Upper lobe of left lung (tissue), 6 donors: ENCODE measurements around the gene EPGN. TPM values are rescaled to one million over a fixed set of nuclear protein-coding genes. Genes with fewer than 3 reads are reported as not detected.

Experiments used
- ATAC-seq, 2 donors: fragments of 200-7000 bp; cut with Tn5 transposase; one replicate each; pipeline ENCODE4 v1.9.1; 2022; ENCODE audit warnings: mild to moderate bottlenecking in 2 of 2, moderate library complexity in 2 of 2; ENCODE audit not compliant: low FRiP score in 2 of 2
- DNase-seq, 2 donors: peaks; one replicate each; pipeline ENCODE4 v3.0.0-alpha.2; 2019 to 2020
- H3K27ac ChIP-seq, 4 donors: fragments of 200-600 bp; sonication (generic); one replicate each; pipeline ENCODE4 v1.5.1; 2016 to 2019
- H3K27me3 ChIP-seq, 4 donors: fragments of 200-600 bp; sonication (generic); one replicate each; pipeline ENCODE4 v1.5.1; 2017 to 2019
- H3K36me3 ChIP-seq, 4 donors: fragments of 200-600 bp; sonication (generic); one replicate each; pipeline ENCODE4 v1.5.1; 2016 to 2019
- H3K4me1 ChIP-seq, 4 donors: fragments of 200-600 bp; sonication (generic); one replicate each; pipeline ENCODE4 v1.5.1; 2018 to 2019
- H3K4me3 ChIP-seq, 4 donors: fragments of 200-600 bp; sonication (generic); one replicate each; pipeline ENCODE4 v1.5.1; 2017 to 2019; ENCODE audit warnings: mild to moderate bottlenecking in 2 of 4, moderate library complexity in 1 of 4
- H3K9me3 ChIP-seq, 4 donors: fragments of 200-600 bp; sonication (generic); one replicate each; pipeline ENCODE4 v1.5.1; 2018 to 2019
- CTCF ChIP-seq, 6 experiments: fragments of 450-650 bp in 4 of 6; fragments of 200-600 bp in 2 of 6; sonication (generic) in 2 of 6; IDR thresholded peaks; one replicate each; pipeline ENCODE4 v1.5.1; 2016 to 2019; ENCODE audit warnings: antibody characterized with exemption in 6 of 6
- EP300 ChIP-seq, 4 donors: sonication (generic); formaldehyde crosslinking; IDR thresholded peaks; one replicate each; pipeline ENCODE4 v1.5.1; 2017; ENCODE audit warnings: antibody characterized with exemption in 4 of 4, control low read depth in 2 of 4
- POLR2A ChIP-seq, 4 donors: fragments of 450-650 bp; IDR thresholded peaks; one replicate each; pipeline ENCODE4 v1.5.1; 2016 to 2017; ENCODE audit warnings: antibody characterized with exemption in 4 of 4, mild to moderate bottlenecking in 2 of 4
- POLR2AphosphoS5 ChIP-seq, 2 donors: sonication (generic); formaldehyde crosslinking; IDR thresholded peaks; one replicate each; pipeline ENCODE4 v1.5.1; 2017; ENCODE audit warnings: antibody characterized with exemption in 2 of 2
- WGBS, 2 donors: methylation state at CpG; one replicate each; pipeline ENCODE4 v1.1.5; 2017 to 2018; 5-methylcytosine and 5-hydroxymethylcytosine counted together
- total RNA-seq, 6 donors: library from RNA; depleted of rRNA in 4 of 6; stranded (reverse); fragments of >200 nt in 4 of 6; gene quantifications; one replicate each; pipeline versions ENCODE4 v1.1.0 to v1.2.1, GENCODE V29; 2016 to 2021
- donor health status: DM: no; HTN: no; CAD: no; lungs with moderate emphysema.
- donor health status: DM: no; HTN: yes; CAD: no; lungs with severe emphysema.

Gene EPGN
- total RNA-seq, 6 donors from 2014 or later, result 0.34 to 7.1 (median 0.94) TPM; not detected in 2

DNA sequence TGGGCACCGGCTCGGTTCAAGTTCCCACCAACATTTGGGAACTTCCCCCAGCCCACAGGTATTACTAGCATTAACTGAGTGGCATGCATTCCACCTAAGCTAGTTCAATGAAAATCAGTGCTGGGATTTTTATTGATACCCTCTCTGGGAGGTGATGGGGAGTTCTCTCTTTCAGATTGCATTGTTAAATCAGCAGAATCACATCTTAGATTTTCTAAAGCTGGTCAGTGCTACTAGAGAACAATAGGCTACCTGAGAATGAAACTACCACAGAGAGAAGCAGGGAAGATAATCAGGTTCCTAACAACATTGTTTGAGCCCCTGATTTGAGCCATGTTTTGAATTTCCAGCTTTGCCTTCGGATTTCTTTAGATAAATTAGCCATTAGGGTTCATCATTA lies 16.0 kb downstream of the EPGN start:
- 51 to 60% methylated on average over 3 of the region's 3 CpGs for WGBS, 2 donors
- DNase-seq (no peak), ATAC-seq (no peak)
- Histone ChIP-seq H3K4me3 (no peak overlapping the region), H3K9me3 (no peaks in the 10 kb centered on the region), H3K4me1 (no peaks in the 10 kb centered on the region), H3K27me3 (no peaks in the 10 kb centered on the region), H3K27ac (no peak overlapping the region), H3K36me3 (no peaks in the 10 kb centered on the region)
- no peak for TF ChIP-seq POLR2A (IDR thresholded peaks at IDR 0.05)
- TF ChIP-seq EP300 (IDR thresholded peaks at IDR 0.05), result no peak
- TF ChIP-seq CTCF (IDR thresholded peaks at IDR 0.05), result no peak
- TF ChIP-seq POLR2AphosphoS5 (IDR thresholded peaks at IDR 0.05), result no peak

- no peaks in the 10 kb centered on the region for H3K4me1 ChIP-seq
- 74 to 75% methylated on average over 2 of the region's 2 CpGs for WGBS, 2 donors
- no peak overlapping the region for H3K27ac ChIP-seq
- no peak for TF ChIP-seq POLR2AphosphoS5 (IDR thresholded peaks at IDR 0.05)
- TF ChIP-seq POLR2A (IDR thresholded peaks at IDR 0.05), result no peak
- TF ChIP-seq CTCF (IDR thresholded peaks at IDR 0.05), result no peak
- no peak for TF ChIP-seq EP300 (IDR thresholded peaks at IDR 0.05)
- DNase-seq (no peak), ATAC-seq (no peak)
- H3K27me3 ChIP-seq, result no peaks in the 10 kb centered on the region
- H3K9me3 ChIP-seq, result no peaks in the 10 kb centered on the region
- no peaks in the 10 kb centered on the region for H3K36me3 ChIP-seq
- no peak overlapping the region for H3K4me3 ChIP-seq
Measured at GRCh38 chr4:74325886-74326285, 17.6 kb downstream of the EPGN start.

DNA sequence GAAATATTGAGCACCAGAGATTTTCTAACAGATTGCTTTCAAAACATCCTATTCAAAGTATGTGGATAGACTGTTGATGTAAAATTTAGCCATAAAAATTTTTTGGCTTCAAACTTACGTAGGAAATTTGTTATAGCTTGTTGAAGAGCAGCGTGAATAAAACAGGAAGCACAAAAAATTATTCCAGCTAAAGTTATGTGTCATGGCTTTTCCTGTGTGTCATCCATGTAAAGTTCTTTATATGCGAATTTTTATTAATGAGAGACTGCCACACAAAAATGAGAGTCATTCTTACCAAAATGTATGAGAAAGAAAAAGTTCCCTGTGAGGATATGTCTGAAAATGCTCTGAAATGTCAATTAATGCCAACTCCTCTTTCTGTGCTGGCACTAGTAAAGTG lies 19.5 kb downstream of the EPGN start:
- no peaks in the 10 kb centered on the region for H3K27me3 ChIP-seq
- no peak overlapping the region for H3K27ac ChIP-seq
- DNase-seq (no peak), ATAC-seq (no peak)
- WGBS, 2 donors, result 37 to 44% methylated on average over 3 of the region's 3 CpGs
- no peak for TF ChIP-seq POLR2AphosphoS5 (IDR thresholded peaks at IDR 0.05)
- no peak for TF ChIP-seq CTCF (IDR thresholded peaks at IDR 0.05)
- no peak for TF ChIP-seq EP300 (IDR thresholded peaks at IDR 0.05)
- no peak for TF ChIP-seq POLR2A (IDR thresholded peaks at IDR 0.05)
- H3K36me3 ChIP-seq, result no peaks in the 10 kb centered on the region
- no peaks in the 10 kb centered on the region for H3K4me1 ChIP-seq
- no peaks in the 10 kb centered on the region for H3K9me3 ChIP-seq
- no peak overlapping the region for H3K4me3 ChIP-seq

GRCh38 chr4:74328501-74328900 lies 20.2 kb downstream of the EPGN start:
- Histone ChIP-seq H3K36me3 (no peaks in the 10 kb centered on the region), H3K27me3 (no peaks in the 10 kb centered on the region), H3K27ac (no peak overlapping the region), H3K4me1 (no peaks in the 10 kb centered on the region), H3K4me3 (no peak overlapping the region), H3K9me3 (no peaks in the 10 kb centered on the region)
- no peak for TF ChIP-seq POLR2AphosphoS5 (IDR thresholded peaks at IDR 0.05)
- TF ChIP-seq CTCF (IDR thresholded peaks at IDR 0.05), result no peak
- TF ChIP-seq EP300 (IDR thresholded peaks at IDR 0.05), result no peak
- TF ChIP-seq POLR2A (IDR thresholded peaks at IDR 0.05), result no peak
- 81 to 87% methylated on average over 1 of the region's 1 CpG for WGBS, 2 donors
- DNase-seq, result no peak
- no peak for ATAC-seq

- no peak overlapping the region for H3K4me3 ChIP-seq
- no peak overlapping the region for H3K27ac ChIP-seq
- DNase-seq (no peak), ATAC-seq (no peak)
- no peak for TF ChIP-seq POLR2AphosphoS5 (IDR thresholded peaks at IDR 0.05)
- no peaks in the 10 kb centered on the region for H3K36me3 ChIP-seq
- H3K9me3 ChIP-seq, result no peaks in the 10 kb centered on the region
- no peaks in the 10 kb centered on the region for H3K4me1 ChIP-seq
- no peaks in the 10 kb centered on the region for H3K27me3 ChIP-seq
Measured at GRCh38 chr4:74329307-74329706, 21.0 kb downstream of the EPGN start.
